SK-N-MC (cell line): ENCODE measurements around the gene DOP1A.

Source experiments
- EZH2 ChIP-seq: fragments of 200-600 bp; sonication (generic); IDR thresholded peaks from one replicate; pipeline ENCODE4 v1.6.1; 2017; ENCODE audit warnings: antibody characterized with exemption
- FOXP2 ChIP-seq: optimal IDR thresholded peaks from 2 replicates; pipeline ENCODE3; 2011; ENCODE audit warnings: mild to moderate bottlenecking, moderate library complexity; ENCODE audit not compliant: insufficient read depth; ENCODE audit errors: extremely low read length, control extremely low read depth
- POLR2AphosphoS5 ChIP-seq: IDR thresholded peaks from 2 replicates; pipeline ENCODE4 v1.6.1; 2012; ENCODE audit warnings: mild to moderate bottlenecking, low read depth, low read length, borderline replicate concordance

DNA sequence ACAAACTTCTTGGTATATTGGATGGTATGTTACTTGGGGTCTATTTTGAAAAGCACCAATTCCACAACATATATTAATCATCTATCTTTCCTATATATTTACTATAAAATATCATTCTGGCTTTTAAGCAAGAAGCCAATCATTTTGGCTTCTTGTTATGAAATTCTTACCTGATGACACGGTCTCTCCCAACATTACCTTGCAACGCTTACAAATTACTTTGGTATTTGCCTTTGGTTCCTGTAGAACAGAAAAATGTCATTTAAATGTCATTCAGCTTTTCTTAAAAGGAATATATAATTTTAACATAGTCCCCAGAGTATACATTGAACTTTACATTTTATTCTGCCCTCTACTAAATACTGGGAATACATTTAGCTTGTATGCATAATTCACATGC is 29.2 kb upstream of the DOP1A start:
- TF ChIP-seq POLR2AphosphoS5 (no peak), FOXP2 (no peak), EZH2 (no peak)
